Ascending aorta (tissue), 2 donors: ENCODE measurements around the gene MARK4. TPM values are rescaled to one million over a fixed set of nuclear protein-coding genes. Genes with fewer than 3 reads are reported as not detected.

ENCODE experiments used
- DNase-seq, 2 donors: peaks; one replicate each; pipeline ENCODE4 v3.0.0-alpha.2; 2019; ENCODE audit warnings: low spot score in 2 of 2
- H3K27ac ChIP-seq, 2 donors: fragments of 200-600 bp; sonication (generic); one replicate each; pipeline ENCODE4 v1.5.1; 2016 to 2017; ENCODE audit warnings: mild to moderate bottlenecking in 1 of 2
- H3K27me3 ChIP-seq: fragments of 200-600 bp; sonication (generic); one replicate; pipeline ENCODE4 v1.5.1; 2017
- H3K36me3 ChIP-seq, 2 donors: fragments of 200-600 bp; sonication (generic); one replicate each; pipeline ENCODE4 v1.5.1; 2016
- H3K4me1 ChIP-seq, 2 donors: fragments of 200-600 bp; sonication (generic); one replicate each; pipeline ENCODE4 v1.5.1; 2016 to 2017; ENCODE audit warnings: mild to moderate bottlenecking in 1 of 2
- H3K4me3 ChIP-seq, 2 donors: fragments of 200-600 bp; sonication (generic); one replicate each; pipeline ENCODE4 v1.5.1; 2016 to 2017; ENCODE audit warnings: mild to moderate bottlenecking in 1 of 2
- H3K9me3 ChIP-seq, 2 donors: fragments of 200-600 bp; sonication (generic); one replicate each; pipeline ENCODE4 v1.5.1; 2016
- CTCF ChIP-seq, 3 experiments: fragments of 200-600 bp in 2 of 3; fragments of 450-650 bp in 1 of 3; sonication (generic) in 2 of 3; IDR thresholded peaks; one replicate each; pipeline ENCODE4 v1.5.1; 2016 to 2019; ENCODE audit warnings: antibody characterized with exemption in 3 of 3, mild to moderate bottlenecking in 1 of 3, moderate library complexity in 1 of 3
- intact Hi-C: fragments of 100-400 bp; cut with DNase I; formaldehyde crosslinking; loops from one replicate; pipeline ENCODE4 v1.15.1; 2023
- total RNA-seq: library from RNA; depleted of rRNA; stranded (reverse); fragments of >200 nt; gene quantifications from one replicate; pipeline ENCODE4 v1.1.0, GENCODE V29; 2016

The MARK4 gene
- total RNA-seq, 1 donor from 2014 or later, result 22.8 TPM

DNA sequence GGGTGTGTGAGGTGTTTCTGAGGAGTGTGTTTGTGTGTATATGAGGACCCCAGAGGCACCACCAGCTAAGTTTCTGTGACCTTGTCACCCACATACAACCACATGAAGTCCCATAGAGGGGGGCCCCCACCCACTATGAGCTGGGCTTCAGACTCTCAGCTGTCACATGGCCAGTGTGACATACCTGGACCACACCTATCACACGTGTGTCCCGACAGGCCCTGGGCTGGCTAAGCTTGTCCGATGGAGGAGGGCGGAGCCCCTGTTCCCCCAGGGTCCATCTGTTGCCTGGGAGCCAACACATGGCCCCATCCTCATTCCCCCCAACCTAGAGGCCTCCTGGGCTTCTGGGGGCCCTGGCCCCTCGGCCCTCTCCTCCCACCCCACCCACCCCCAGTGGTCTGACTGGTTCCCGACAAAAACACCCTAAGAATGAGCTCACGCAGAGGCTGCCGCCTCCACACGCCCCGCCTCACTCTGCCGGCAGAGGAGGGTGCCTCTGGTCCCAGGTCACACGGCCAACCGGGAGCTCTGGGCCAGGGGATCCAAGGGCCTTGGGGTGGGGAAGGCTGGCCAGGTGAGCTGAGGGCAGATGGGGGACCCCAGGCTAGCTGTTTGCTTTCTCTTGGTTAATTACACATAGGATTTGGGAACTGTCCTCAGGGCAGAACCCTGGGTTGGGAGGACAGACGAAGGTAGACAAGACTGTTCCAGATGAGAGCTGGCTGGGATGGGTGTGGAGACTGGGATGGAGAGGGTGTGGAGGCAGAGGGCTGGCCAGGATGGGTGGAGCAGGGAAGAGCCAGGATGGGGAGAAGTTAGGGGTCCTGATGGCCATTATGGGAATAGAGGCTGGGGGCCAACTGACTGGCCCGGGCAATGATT is 93.8 kb downstream of the MARK4 start:
- Histone ChIP-seq H3K27me3 (peaks cover 14% of the 10 kb centered on the region), H3K36me3 (no peaks in the 10 kb centered on the region), H3K4me1 (peaks cover 2 to 5% of the 10 kb centered on the region in 2 donors), H3K27ac (no peak overlapping the region), H3K9me3 (no peaks in the 10 kb centered on the region), H3K4me3 (no peak overlapping the region)
- intact Hi-C loops, result no loop called here
- TF ChIP-seq CTCF (IDR thresholded peaks at IDR 0.05), result no peak
- DNase-seq, result no peak

DNA sequence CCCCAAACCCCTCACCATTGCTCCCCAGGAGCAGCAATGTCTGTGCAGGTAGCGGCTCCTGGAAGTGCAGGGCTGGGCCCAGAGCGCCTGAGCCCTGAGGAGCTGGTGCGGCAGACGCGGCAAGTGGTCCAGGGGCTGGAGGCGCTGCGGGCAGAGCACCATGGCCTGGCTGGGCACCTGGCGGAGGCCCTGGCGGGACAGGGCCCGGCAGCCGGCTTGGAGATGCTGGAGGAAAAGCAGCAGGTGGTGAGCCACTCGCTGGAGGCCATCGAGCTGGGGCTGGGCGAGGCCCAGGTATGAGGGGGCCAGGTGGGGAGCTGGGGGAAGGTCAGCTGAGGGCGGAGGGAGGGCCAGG is 94.4 kb downstream of the MARK4 start:
- intact Hi-C loops, result no loop called here

DNA sequence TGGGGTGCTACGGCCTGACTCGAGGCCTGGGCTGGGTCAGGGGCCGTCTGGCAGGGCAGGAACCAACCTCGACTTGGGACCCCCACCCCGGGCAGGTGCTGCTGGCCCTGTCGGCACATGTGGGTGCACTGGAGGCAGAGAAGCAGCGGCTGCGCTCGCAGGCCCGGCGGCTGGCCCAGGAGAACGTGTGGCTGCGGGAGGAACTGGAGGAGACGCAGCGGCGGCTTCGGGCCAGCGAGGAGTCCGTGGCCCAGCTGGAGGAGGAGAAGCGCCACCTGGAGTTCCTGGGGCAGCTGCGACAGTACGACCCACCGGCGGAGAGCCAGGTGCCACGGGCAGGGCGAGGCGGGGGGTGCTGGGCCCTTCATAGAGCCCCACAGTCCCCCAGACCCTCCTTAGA is 95.4 kb downstream of the MARK4 start:
- H3K27ac ChIP-seq, result no peak overlapping the region
- peaks cover 4% of the 10 kb centered on the region for H3K27me3 ChIP-seq
- no peak overlapping the region for H3K4me3 ChIP-seq
- intact Hi-C loops, result no loop called here
- DNase-seq, result no peak
- H3K9me3 ChIP-seq, result no peaks in the 10 kb centered on the region
- no peak for TF ChIP-seq CTCF (IDR thresholded peaks at IDR 0.05)
- no peaks in the 10 kb centered on the region for H3K4me1 ChIP-seq
- peaks cover 0 to 3% of the 10 kb centered on the region in 2 donors for H3K36me3 ChIP-seq

More for the DNA sequence above, 94.4 kb downstream of the MARK4 start:
- no peaks in the 10 kb centered on the region for H3K36me3 ChIP-seq
- no peak overlapping the region for H3K4me3 ChIP-seq
- no peak overlapping the region for H3K27ac ChIP-seq
- no peak for DNase-seq
- H3K9me3 ChIP-seq, result no peaks in the 10 kb centered on the region
- TF ChIP-seq CTCF (IDR thresholded peaks at IDR 0.05), result no peak
- H3K27me3 ChIP-seq, result peaks cover 8% of the 10 kb centered on the region
- peaks cover 2 to 4% of the 10 kb centered on the region in 2 donors for H3K4me1 ChIP-seq

GRCh38 chr19:45347570-45348366 is 96.7 kb downstream of the MARK4 start:
- Histone ChIP-seq H3K27ac (no peak overlapping the region), H3K27me3 (peaks cover 4% of the 10 kb centered on the region), H3K36me3 (peaks cover 8 to 13% of the 10 kb centered on the region in 2 donors), H3K9me3 (no peaks in the 10 kb centered on the region), H3K4me1 (no peaks in the 10 kb centered on the region), H3K4me3 (no peak overlapping the region)
- DNase-seq, result no peak
- TF ChIP-seq CTCF (IDR thresholded peaks at IDR 0.05), result no peak
- intact Hi-C loops, result no loop called here

GRCh38 chr19:45348367-45349125 is 97.5 kb downstream of the MARK4 start:
- intact Hi-C loops, result no loop called here
- TF ChIP-seq CTCF (IDR thresholded peaks at IDR 0.05), result no peak
- Histone ChIP-seq H3K4me1 (no peaks in the 10 kb centered on the region), H3K4me3 (no peak overlapping the region), H3K36me3 (peaks cover 15 to 21% of the 10 kb centered on the region in 2 donors), H3K27ac (no peak overlapping the region), H3K27me3 (peaks cover 4% of the 10 kb centered on the region), H3K9me3 (no peaks in the 10 kb centered on the region)
- no peak for DNase-seq
